ENCODE results near the gene REXO1. TPM values are rescaled to one million over a fixed set of nuclear protein-coding genes. Genes with fewer than 3 reads are reported as not detected.

Gene REXO1
- total RNA-seq, 1 experiment from 2014 or later, result 56.8 TPM

DNA sequence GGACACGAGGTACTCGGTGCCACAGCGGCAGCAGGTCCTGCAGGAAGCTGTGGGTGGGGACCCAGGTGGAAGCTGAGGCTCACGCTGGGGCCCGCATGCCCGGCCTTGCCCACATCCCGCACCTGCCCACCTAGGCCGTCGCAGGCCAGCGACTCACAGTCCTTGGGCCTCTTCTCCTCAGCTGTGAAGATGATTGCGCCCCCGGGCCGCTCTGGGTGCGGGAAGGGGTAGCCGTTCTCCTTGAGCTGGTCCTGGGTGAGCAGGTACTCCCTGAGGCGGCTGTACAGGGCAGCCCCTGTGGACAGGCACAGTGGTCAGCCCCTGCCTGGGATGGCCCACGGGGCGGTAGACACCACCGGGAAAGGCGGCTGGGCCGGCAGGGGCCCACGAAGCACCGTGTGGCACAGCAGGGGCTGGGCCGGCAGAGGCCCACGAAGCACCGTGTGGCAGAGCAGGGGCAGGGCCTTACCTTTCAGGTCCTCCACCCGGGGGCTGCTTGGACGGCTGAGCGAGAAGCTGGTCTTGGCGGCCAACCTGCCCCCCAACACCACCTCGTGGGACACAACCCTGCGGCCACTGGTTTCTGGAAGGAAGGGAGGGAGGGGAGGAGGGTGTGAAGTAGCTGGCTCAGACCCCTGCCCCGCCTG lies 29.6 kb downstream of the REXO1 start:
- Histone ChIP-seq H3K23me2 (ENCODE audit: insufficient read length, low read depth, low read length, poor library complexity, severe bottlenecking) (no peaks in the 10 kb centered on the region), H2BK120ac (ENCODE audit: low read depth, low read length, poor library complexity, severe bottlenecking) (no peak overlapping the region), H2AK5ac (ENCODE audit: insufficient read length, low read length) (no peak overlapping the region), H2BK15ac (ENCODE audit: low read depth, low read length) (no peak overlapping the region), H3K27ac (ENCODE audit: insufficient read length, low read depth, low read length) (no peak overlapping the region), H2BK5ac (ENCODE audit: insufficient read length, low read length) (no peak overlapping the region), H3K4me2 (ENCODE audit: insufficient read depth, insufficient read length, low read length) (no peak overlapping the region), H3K79me2 (ENCODE audit: insufficient read depth, low read length) (no peaks in the 10 kb centered on the region), H3K4ac (ENCODE audit: low read depth, low read length) (no peak overlapping the region), H3K18ac (ENCODE audit: insufficient read length, low read depth, low read length) (no peak overlapping the region), H2BK20ac (ENCODE audit: low read depth, low read length, poor library complexity, severe bottlenecking) (no peak overlapping the region), H3K79me1 (ENCODE audit: insufficient read depth, low read depth, low read length, poor library complexity, severe bottlenecking) (no peaks in the 10 kb centered on the region), H3K56ac (ENCODE audit: insufficient read length, low read depth, low read length) (no peak overlapping the region), H4K20me1 (ENCODE audit: control insufficient read depth, insufficient read depth, insufficient read length) (no peaks in the 10 kb centered on the region), H4K8ac (replicated peaks; ENCODE audit: insufficient read length, low read depth, low read length) (no peak overlapping the region), H4K91ac (ENCODE audit: insufficient read length, low read depth, low read length) (no peak overlapping the region), H3K23ac (ENCODE audit: insufficient read length, low read depth, low read length) (no peak overlapping the region), H3K9me3 (ENCODE audit: control insufficient read depth, low read depth, low read length) (no peaks in the 10 kb centered on the region), H3T11ph (ENCODE audit: low read length) (no peak overlapping the region), H3K27me3 (ENCODE audit: insufficient read depth, low read length) (no peaks in the 10 kb centered on the region), H2AFZ (ENCODE audit: low read length) (no peak overlapping the region), H3K14ac (ENCODE audit: insufficient read depth, low read length) (no peak overlapping the region), H3K9ac (ENCODE audit: extremely low read depth, insufficient read length, low read length) (no peak overlapping the region), H2BK12ac (ENCODE audit: insufficient read length, low read depth, low read length) (no peak overlapping the region), H3K4me1 (ENCODE audit: insufficient read depth, low read length) (no peaks in the 10 kb centered on the region), H4K5ac (ENCODE audit: insufficient read length, low read depth, low read length) (no peak overlapping the region)
- WGBS (ENCODE audit: extremely low coverage, insufficient read length, low lambda C conversion rate), result no CpG with 5 or more reads among the region's 33 CpGs
- TF ChIP-seq, protein P1, sequence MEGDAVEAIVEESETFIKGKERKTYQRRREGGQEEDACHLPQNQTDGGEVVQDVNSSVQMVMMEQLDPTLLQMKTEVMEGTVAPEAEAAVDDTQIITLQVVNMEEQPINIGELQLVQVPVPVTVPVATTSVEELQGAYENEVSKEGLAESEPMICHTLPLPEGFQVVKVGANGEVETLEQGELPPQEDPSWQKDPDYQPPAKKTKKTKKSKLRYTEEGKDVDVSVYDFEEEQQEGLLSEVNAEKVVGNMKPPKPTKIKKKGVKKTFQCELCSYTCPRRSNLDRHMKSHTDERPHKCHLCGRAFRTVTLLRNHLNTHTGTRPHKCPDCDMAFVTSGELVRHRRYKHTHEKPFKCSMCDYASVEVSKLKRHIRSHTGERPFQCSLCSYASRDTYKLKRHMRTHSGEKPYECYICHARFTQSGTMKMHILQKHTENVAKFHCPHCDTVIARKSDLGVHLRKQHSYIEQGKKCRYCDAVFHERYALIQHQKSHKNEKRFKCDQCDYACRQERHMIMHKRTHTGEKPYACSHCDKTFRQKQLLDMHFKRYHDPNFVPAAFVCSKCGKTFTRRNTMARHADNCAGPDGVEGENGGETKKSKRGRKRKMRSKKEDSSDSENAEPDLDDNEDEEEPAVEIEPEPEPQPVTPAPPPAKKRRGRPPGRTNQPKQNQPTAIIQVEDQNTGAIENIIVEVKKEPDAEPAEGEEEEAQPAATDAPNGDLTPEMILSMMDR (conservative IDR thresholded peaks at IDR 0.05), result no peak
- Mint-ChIP-seq H3K4me3 (no peak overlapping the region), H3K4me1 (no peaks in the 10 kb centered on the region), H3K9me3 (no peaks in the 10 kb centered on the region), H3K27me3 (ENCODE audit: low read depth) (no peaks in the 10 kb centered on the region), H3K36me3 (ENCODE audit: insufficient read depth in 1 of 3, low read depth in 3 of 3) (peaks cover 6 to 41% (median 37%) of the 10 kb centered on the region in 3 experiments), H3K27ac (no peak overlapping the region)
- no peak for DNase-seq
